ENCODE data around the gene HERC2. TPM values are rescaled to one million over a fixed set of nuclear protein-coding genes. Genes with fewer than 3 reads are reported as not detected.

The HERC2 gene
- total and polyA plus RNA-seq, 2 of the 8 experiments (the other 6 are each of a cell fraction or from before 2014, with no cell fraction given) = 83.0 to 88.7 TPM

DNA sequence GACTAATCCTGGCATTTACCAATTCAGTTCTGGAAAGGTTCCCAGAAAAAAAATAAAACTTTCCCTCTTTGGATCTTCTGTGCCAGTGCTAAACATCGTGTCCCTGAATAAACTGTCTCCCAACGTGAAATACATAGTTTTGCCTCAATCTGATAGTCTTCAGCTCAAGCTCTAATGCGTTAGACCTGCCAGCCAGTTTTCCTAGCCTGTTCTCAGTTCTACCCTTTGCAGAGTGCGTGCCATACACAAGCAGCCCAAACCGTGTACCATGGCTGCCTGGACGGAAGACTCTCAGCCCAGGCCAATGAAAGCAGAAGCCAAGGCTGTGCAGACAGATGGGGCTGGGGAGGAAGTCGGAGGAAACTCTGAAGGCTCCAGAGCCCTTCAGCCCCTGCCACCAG is 211.5 kb downstream of the HERC2 start (continued):
- TF ChIP-seq CHD7 (IDR thresholded peaks at IDR 0.05; ENCODE audit: insufficient replicate concordance, low read length) (no peak), EGR1 (IDR thresholded peaks at IDR 0.05; ENCODE audit: borderline replicate concordance, low read depth, low read length) (no peak), NANOG (IDR thresholded peaks at IDR 0.05; ENCODE audit: insufficient read depth, low read depth, low read length, poor library complexity, severe bottlenecking) (no peak), EP300 (IDR thresholded peaks at IDR 0.05; ENCODE audit: borderline replicate concordance in 1 of 2, low read depth in 2 of 2, low read length in 2 of 2) (no peak), TBP (IDR thresholded peaks at IDR 0.05; ENCODE audit: low read depth, low read length) (no peak), SIRT6 (IDR thresholded peaks at IDR 0.05; ENCODE audit: low read length) (no peak), POLR2A (IDR thresholded peaks at IDR 0.05; ENCODE audit: control extremely low read depth in 1 of 2, low read depth in 2 of 2, low read length in 2 of 2) (peak in 1 of 2 experiments; percentile 28; a peak in 1 of 3 replicates), BRCA1 (IDR thresholded peaks at IDR 0.05; ENCODE audit: low read depth, low read length) (no peak), ZNF274 (IDR thresholded peaks at IDR 0.05; ENCODE audit: borderline replicate concordance, extremely low read depth, low read length) (no peak), RNF2 (IDR thresholded peaks at IDR 0.05; ENCODE audit: borderline replicate concordance, low read depth, low read length, missing control alignments, poor library complexity, severe bottlenecking) (no peak)
